ENCODE results near the gene NTM. TPM values are rescaled to one million over a fixed set of nuclear protein-coding genes. Genes with fewer than 3 reads are reported as not detected.

NTM gene
- total and polyA plus RNA-seq, 8 donors, result 0.04 to 4.4 (median 0.50) TPM

DNA sequence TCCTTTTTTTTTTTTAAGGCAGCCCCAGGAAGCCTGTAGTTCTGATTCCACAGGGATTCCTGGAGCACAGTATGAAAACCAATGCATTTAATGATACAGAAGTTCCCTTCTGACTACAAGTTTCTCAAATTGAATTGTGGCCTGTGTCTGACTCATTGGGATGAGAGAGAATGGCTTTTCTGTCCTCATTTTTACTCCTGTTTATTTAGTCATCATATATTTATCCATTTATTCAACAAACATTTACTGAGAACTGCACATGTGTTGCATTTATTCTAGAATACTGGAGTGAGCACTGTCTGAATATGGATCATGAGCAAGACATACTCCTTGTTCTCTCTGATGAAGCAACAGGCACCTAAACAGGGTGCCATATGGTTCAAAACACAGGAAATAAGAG is 231.2 kb downstream of the NTM start:
- intact Hi-C loops (cut with DNase I), result no loop called here
- ATAC-seq (no peak), FAIRE-seq (no peak), DNase-seq (no peak)
- H3K4me1 ChIP-seq, result no peaks in the 10 kb centered on the region
- no peak overlapping the region for H3K4me3 ChIP-seq
- no peaks in the 10 kb centered on the region for H3K27me3 ChIP-seq
- TF ChIP-seq, protein P1, sequence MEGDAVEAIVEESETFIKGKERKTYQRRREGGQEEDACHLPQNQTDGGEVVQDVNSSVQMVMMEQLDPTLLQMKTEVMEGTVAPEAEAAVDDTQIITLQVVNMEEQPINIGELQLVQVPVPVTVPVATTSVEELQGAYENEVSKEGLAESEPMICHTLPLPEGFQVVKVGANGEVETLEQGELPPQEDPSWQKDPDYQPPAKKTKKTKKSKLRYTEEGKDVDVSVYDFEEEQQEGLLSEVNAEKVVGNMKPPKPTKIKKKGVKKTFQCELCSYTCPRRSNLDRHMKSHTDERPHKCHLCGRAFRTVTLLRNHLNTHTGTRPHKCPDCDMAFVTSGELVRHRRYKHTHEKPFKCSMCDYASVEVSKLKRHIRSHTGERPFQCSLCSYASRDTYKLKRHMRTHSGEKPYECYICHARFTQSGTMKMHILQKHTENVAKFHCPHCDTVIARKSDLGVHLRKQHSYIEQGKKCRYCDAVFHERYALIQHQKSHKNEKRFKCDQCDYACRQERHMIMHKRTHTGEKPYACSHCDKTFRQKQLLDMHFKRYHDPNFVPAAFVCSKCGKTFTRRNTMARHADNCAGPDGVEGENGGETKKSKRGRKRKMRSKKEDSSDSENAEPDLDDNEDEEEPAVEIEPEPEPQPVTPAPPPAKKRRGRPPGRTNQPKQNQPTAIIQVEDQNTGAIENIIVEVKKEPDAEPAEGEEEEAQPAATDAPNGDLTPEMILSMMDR (IDR thresholded peaks at IDR 0.05), result no peak
- H3K27ac ChIP-seq, result no peak overlapping the region
- no peaks in the 10 kb centered on the region for H3K9me3 ChIP-seq
- no peaks in the 10 kb centered on the region for H3K36me3 ChIP-seq

DNA sequence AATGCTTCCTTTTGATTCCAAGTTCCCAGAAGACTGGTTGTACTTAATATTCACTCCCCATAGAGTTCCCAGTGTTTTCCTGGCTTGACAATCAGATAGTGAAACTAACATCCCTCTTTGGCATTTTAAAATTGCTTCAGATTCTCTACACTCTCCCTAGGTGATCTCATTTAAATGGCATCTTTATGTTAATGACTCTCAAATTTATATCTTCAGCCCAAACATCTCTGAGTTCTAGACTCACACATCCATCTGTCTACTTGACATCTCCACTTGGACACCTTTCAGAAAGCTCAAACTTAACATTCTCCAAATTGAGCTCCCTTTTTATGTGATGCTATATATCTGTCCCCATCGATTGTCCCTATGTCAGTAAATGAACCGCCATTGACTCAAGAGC is 232.0 kb downstream of the NTM start:
- ATAC-seq (no peak), FAIRE-seq (no peak), DNase-seq (no peak)
- Histone ChIP-seq H3K9me3 (no peaks in the 10 kb centered on the region), H3K27ac (no peak overlapping the region), H3K27me3 (no peaks in the 10 kb centered on the region), H3K4me3 (no peak overlapping the region), H3K36me3 (no peaks in the 10 kb centered on the region), H3K4me1 (no peaks in the 10 kb centered on the region)
- intact Hi-C loops (cut with DNase I), result no loop called here
- TF ChIP-seq, protein P1 (IDR thresholded peaks at IDR 0.05), result no peak
- WGBS, 2 donors, result 73 to 87% methylated on average over 2 of the region's 2 CpGs

DNA sequence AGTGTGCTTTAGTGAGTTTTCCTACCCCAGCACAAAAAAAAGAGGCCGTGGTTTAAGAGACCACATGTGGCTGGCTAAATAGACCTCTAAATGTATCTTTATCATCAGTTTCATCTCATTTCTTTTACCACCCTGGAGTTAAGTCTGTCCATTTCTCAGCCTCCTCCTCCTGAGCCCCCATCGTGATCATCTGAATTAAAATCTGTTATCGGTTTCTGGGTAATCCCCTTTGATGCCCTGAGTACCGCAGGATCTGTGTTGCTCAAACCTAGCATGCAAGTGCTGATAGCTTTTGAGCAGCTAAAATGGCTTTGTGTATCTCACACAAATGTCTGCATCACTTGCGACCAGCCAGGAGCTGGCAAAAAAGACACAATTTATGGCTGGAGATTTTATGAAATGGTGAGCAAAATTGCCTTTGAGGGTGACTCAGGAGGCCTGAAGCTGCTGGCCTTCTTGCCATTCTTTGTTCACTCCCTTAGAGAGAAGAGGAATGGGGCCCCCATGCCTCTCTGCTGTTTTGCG is 236.5 kb downstream of the NTM start:
- H3K27ac ChIP-seq, result no peak overlapping the region

DNA sequence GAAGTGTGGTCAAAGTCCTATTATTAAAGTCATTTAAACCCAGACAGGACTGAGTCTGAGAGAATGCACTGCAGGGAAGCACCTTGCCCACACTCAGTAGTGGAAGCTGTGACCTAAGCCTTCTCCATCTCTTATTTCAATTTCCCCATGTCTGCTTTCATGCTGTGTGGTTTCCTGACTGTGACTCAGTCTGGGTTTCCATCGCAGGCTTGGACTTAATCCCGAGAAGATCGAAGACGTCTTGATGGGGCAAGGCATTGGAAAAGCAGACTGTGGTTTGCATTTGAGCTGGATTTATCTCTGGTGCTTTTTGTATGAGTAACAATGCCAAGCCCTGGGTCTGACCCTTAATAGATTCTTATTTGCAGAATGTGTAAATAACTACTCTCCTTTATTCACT is 238.9 kb downstream of the NTM start:
- Histone ChIP-seq H3K27ac (no peak overlapping the region), H3K27me3 (peaks cover 0 to 2% (median 0%) of the 10 kb centered on the region in 4 donors), H3K36me3 (no peaks in the 10 kb centered on the region), H3K4me3 (no peak overlapping the region), H3K4me1 (no peaks in the 10 kb centered on the region), H3K9me3 (no peaks in the 10 kb centered on the region)
- FAIRE-seq, result no peak
- 55 to 76% methylated on average over 4 of the region's 4 CpGs for WGBS, 2 donors
- ATAC-seq, result peak in 1 of 4 donors; percentile 35
- TF ChIP-seq, protein P1 (IDR thresholded peaks at IDR 0.05), result no peak
- intact Hi-C loops (cut with DNase I), result no loop called here
- DNase-seq, result no peak

More for the DNA sequence above, 236.5 kb downstream of the NTM start:
- FAIRE-seq, result no peak
- H3K9me3 ChIP-seq, result no peaks in the 10 kb centered on the region
- TF ChIP-seq, protein P1 (IDR thresholded peaks at IDR 0.05), result no peak
- H3K27me3 ChIP-seq, result peaks cover 0 to 2% (median 0%) of the 10 kb centered on the region in 4 donors
- no peak for ATAC-seq
- H3K4me3 ChIP-seq, result no peak overlapping the region
- DNase-seq, result no peak
- no peaks in the 10 kb centered on the region for H3K36me3 ChIP-seq
- H3K4me1 ChIP-seq, result no peaks in the 10 kb centered on the region
- 79 to 86% methylated on average over 6 of the region's 6 CpGs for WGBS, 2 donors
- intact Hi-C loops (cut with DNase I), result no loop called here

DNA sequence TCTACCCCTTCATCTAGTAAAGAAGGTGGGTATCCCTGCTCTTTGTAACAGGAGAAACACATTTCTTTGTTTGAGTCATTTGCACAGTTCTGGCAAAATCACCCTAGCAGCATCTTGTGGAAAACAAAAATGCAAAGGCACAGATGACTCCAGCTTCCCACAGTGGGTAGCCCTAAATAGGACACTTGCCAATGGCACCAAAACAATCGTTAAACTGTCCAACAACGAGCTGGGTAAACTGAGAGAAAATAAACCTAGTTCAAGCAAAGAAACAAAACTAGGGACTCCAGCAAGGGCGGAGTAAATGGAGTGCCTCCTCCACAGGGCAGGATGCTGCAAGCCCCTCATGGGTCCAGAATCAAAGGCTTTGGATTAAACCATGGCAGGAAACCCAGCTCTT is 239.5 kb downstream of the NTM start:
- TF ChIP-seq, protein P1 (IDR thresholded peaks at IDR 0.05), result no peak
- H3K27ac ChIP-seq, result no peak overlapping the region
- H3K36me3 ChIP-seq, result no peaks in the 10 kb centered on the region
- WGBS, 2 donors, result 45 to 62% methylated on average over 3 of the region's 3 CpGs
- DNase-seq (no peak), FAIRE-seq (no peak), ATAC-seq (no peak)
- no peaks in the 10 kb centered on the region for H3K4me1 ChIP-seq
- H3K4me3 ChIP-seq, result no peak overlapping the region
- no peaks in the 10 kb centered on the region for H3K9me3 ChIP-seq
- intact Hi-C loops (cut with DNase I), result no loop called here
- H3K27me3 ChIP-seq, result peaks cover 0 to 2% (median 0%) of the 10 kb centered on the region in 4 donors
